ENCODE data around the gene CEP112. TPM values are rescaled to one million over a fixed set of nuclear protein-coding genes. Genes with fewer than 3 reads are reported as not detected.

The CEP112 gene
- polyA plus RNA-seq, 1 donor, result 16.9 TPM

DNA sequence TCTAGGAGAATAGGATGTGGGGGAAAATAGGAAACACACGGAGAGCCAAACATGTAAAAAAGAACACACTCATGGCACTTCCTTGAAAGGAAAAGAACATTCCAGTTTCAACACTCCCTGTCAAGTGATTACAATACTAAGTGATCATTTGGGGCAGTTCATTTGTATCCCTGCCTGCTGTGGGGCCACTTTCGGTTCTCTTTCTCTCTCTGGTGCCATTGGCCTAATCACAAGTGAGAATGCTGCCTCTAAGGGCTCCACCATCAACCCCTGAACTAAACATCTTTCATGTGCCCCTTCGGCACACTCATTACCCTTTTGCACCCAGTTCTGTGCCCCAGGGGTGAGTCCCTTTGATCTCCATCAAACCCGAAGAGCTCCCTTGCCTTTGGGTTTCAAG lies 197.3 kb downstream of the CEP112 start:
- no peak for DNase-seq (ENCODE audit: low read depth)

DNA sequence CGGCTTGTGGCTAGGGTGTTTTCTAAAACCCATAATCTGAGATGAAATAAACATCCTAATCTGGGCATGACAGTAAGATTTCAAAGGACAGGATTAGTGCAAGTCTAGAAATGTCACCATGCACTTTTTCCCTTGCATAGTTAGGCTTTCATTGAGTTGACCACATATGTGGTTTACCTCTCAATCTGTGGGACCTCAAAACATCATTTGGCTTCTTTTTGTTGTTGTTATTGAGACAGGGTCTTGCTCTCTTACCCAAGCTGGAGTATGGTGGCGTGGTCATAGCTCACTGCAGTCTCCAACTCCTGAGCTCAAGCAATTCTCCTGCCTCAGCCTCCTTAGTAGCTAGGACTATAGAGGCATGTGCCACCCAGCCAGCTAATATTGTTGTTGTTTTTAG lies 197.8 kb downstream of the CEP112 start:
- DNase-seq (ENCODE audit: low read depth), result no peak

GRCh38 chr17:65990593-65990992 lies 201.3 kb downstream of the CEP112 start:
- DNase-seq (ENCODE audit: low read depth), result no peak

DNA sequence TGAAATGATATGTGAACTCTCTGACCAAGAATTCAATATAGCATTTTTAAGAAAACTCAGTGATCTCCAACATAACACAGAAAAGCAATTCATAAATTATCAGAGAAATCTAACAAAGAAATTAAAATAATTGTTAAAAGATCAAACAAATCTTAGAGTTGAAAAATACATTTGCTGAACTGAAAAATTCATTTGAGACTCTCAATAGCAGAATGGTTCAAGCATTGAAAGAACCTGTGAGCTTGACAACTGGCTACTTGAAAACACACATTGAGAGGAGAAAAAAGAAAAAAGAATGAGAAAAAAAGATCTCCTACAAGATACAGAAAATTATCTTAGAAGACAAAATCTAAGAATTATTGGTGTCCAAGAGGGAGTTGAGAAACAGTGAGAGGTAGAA lies 203.5 kb downstream of the CEP112 start:
- DNase-seq (ENCODE audit: low read depth), result no peak

DNA sequence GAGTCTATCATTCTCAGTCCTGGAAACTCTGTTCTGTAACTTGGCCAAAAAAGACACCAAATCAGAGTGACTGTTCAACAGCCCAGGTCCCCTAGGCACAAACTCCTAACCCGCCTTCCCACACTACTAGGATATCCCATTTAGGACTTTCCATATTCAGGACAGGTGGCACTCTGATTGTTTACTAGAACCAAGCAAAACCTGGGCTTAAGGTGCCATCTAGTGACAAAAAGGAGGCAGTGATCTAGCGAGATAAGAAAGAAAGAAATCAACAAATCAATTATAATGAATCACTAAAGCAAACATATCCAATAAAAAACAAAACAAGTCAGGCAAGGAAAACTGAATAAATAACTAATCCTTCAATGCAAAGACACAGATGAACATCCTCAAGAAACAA lies 203.9 kb downstream of the CEP112 start:
- DNase-seq (ENCODE audit: low read depth), result no peak

DNA sequence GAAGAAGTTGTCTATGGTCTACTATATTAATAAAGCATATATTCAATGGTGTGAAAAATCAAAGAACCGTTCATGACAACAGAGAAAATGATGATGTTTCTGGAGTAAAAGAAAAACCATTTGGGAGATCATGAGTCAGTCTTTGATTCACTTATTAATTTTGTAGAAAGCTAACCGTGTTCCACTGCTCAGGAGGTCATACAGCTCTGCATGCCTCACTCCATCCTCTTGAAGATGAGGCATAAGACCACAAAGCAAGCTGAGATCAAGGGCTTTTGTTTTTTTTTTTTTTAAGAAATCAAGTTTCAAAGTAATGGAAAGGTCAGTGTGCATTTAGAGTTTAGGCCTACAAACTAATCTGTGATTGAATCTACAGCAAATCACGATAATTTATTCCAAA lies 206.4 kb downstream of the CEP112 start:
- no peak for DNase-seq (ENCODE audit: low read depth)

DNA sequence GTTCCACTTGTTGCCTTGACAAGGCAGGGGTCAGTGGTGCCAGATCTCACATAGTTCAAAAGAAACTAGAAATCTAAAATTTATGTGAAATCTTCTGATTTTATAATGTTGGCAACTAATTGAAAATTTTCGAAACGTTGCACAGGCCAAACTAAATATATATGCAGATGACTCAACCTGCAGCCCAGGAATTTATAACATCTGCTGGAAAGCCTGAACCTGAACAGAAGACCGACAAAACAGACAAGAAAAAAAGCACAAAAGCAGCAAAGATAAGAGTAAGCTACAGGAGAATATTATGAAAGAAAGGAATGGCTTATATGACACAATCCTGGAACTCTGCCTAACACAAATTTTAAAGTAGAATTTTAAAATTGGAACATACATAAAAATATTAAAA lies 207.6 kb downstream of the CEP112 start:
- no peak for DNase-seq (ENCODE audit: low read depth)

DNA sequence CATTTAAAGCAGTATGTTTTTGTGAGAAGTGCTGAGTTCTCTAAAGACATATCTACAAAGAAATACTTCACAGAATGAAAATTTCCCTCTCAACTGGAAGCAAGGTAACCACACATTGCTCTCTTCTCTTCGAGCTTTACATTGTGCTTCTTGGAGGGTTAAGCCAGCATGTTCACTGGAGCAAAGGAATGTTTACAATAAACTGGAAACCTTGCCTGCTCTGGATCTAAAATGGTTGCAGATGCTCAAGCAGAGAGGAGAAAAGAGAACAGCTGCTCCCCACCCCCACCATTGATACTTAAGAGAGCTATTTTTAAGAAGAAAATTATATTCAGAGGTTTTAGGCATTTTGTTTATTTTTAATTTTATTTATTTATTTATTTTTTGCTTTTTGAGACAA lies 213.1 kb downstream of the CEP112 start:
- peak; percentile 34 for DNase-seq (ENCODE audit: low read depth)

DNA sequence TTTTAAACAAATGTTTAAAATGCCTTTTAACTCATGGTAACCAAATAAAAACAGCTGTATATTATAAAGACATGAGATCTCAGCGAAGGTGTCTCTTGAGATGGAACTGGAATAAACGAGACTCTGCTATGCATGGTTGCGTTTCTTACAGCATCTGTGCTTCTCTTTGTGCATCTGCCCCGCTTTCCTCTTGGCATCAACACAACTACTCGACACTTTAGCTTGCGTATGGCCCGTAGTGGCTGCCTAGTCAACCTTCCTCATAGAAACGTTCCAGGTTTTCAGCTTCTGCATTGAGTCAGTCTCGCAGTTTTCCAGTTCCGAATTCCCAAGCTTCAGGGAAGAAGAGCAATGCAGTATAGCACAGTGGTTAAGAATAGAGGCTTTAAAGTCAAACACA lies 214.9 kb downstream of the CEP112 start:
- peak; percentile 75 for DNase-seq (ENCODE audit: low read depth)

GRCh38 chr17:65975878-65976277 lies 216.1 kb downstream of the CEP112 start:
- DNase-seq (ENCODE audit: low read depth), result no peak

DNA sequence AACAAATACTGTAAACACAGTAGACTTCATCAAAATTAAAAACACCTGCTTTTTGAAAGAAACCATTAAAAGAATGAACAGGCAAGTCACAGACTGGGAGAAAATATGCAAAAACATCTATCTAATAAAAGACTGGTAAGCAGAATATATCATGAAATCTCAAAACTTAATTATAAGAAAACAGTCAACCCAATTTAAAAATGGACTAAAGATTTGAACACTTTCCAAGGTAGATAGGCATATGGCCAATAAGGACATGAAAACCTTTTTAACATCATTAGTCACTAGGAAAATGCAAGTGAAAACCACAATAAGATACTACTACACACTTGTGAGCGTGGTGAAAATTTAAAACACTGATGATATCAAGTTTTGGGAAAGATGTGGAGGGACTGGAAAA lies 218.7 kb downstream of the CEP112 start:
- DNase-seq (ENCODE audit: low read depth), result no peak

GRCh38 chr17:65967372-65967771 lies 224.6 kb downstream of the CEP112 start:
- DNase-seq (ENCODE audit: low read depth), result no peak

- no peak for DNase-seq (ENCODE audit: low read depth)
Measured at GRCh38 chr17:65966072-65966695, 225.7 kb downstream of the CEP112 start.

DNA sequence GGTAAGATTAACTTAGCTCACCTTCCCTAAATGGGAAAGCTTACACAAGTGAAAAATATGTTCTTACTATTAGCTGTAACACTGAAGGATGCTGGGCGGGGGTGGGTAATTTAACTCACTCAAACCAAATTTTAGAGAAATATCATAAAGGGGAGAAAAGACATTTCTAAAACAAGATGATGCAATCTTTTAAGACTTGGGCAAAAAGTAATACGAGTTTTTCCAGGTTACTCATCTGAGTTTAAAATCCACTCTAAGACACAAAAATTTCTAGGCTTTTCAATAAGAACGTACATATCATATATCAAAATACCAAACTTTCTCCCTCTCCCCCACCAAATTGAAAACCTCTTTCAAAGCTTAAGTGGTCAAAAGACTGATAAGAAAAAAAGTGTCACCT lies 228.8 kb downstream of the CEP112 start:
- DNase-seq (ENCODE audit: low read depth), result no peak

DNA sequence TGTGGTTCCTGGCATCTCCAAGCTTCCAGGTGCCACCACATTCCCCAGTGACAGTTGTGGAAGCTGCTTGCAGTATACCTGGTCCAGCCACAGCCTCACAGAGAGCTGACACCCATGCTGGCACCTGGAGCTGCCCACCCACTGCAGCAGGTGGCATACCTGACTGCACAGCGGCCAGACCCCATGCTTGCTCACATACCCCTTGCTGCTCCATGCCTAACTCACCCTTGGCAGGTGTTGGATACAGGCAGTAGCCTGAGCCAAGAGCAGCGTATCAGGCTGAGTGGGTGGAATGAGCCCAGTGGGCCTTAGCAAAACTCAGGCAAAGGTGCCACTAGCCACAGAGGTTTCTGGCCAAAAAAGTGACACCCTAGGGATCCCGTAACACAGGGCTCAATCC lies 232.3 kb downstream of the CEP112 start:
- DNase-seq (ENCODE audit: low read depth), result no peak

GRCh38 chr17:65956814-65957213 lies 235.1 kb downstream of the CEP112 start:
- no peak for DNase-seq (ENCODE audit: low read depth)

- no peak for DNase-seq (ENCODE audit: low read depth)
Measured at GRCh38 chr17:65954148-65954449, 237.8 kb downstream of the CEP112 start.

- DNase-seq (ENCODE audit: low read depth), result no peak
Measured at GRCh38 chr17:65953316-65954147, 238.4 kb downstream of the CEP112 start.

DNA sequence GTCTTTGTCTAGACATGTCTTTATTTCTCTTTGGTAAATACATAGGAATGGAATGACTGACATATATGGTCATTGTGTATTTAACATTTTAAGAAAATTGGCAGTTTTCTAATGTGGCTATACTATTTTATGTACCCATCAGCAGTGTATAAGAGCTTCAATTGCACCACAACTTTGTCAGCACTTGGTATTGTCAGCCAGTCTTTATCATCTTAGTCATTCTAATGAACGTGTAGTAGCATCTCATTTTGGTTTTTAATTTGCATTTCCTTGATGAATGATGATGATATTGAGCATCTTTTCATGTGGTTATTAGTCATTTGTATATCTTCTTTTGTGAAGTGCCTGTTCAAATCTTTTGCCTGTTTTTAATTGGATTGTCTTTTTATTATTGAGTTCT lies 239.3 kb downstream of the CEP112 start:
- DNase-seq (ENCODE audit: low read depth), result no peak

- DNase-seq (ENCODE audit: low read depth), result no peak
Measured at GRCh38 chr17:65952015-65952414, 239.9 kb downstream of the CEP112 start.

- DNase-seq (ENCODE audit: low read depth), result no peak
Measured at GRCh38 chr17:65947831-65948230, 244.1 kb downstream of the CEP112 start.

DNA sequence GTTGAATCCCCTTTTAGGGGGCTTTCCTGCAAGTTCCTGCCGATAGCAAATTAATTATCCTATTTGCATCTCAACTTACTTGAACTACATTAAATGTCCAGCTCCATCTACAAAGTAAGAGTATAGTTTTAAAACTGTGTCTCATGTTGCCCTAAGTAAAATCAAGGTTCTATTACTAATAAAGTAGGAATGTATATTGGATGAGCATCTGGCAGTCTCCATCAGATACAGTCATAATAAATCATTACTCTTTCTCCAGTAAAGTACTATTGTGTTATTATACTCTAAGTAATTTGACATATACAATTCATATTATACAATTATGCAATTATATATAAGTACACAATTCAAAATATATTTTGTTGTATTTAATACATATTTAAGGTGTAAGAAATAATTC lies 249.3 kb downstream of the CEP112 start:
- no peak for DNase-seq (ENCODE audit: low read depth)

- DNase-seq (ENCODE audit: low read depth), result no peak
Measured at GRCh38 chr17:65941356-65941899, 250.5 kb downstream of the CEP112 start.

Data from forelimb muscle (tissue), 1 donor.